Measurements from ENCODE around the gene PHLPP1. TPM values are rescaled to one million over a fixed set of nuclear protein-coding genes. Genes with fewer than 3 reads are reported as not detected.

The PHLPP1 gene
- total and polyA plus RNA-seq, 9 of the 15 experiments (the other 6 are each of a cell fraction or from before 2014, with no cell fraction given): 0.56 to 9.0 (median 4.5) TPM

GRCh38 chr18:62837011-62837410 is 121.7 kb downstream of the PHLPP1 start:
- no peak overlapping the region for H2AFZ ChIP-seq (ENCODE audit: low read depth, low read length)
- peaks cover 2% of the 10 kb centered on the region for H3K9me1 ChIP-seq (ENCODE audit: control insufficient read depth, insufficient read depth, low read length)
- H3K4me3 ChIP-seq: no peak overlapping the region
- H3K27ac ChIP-seq (ENCODE audit: extremely low read depth, low read depth, low read length): no peak overlapping the region
- H3K4me2 ChIP-seq (ENCODE audit: insufficient read depth, low read length): no peak overlapping the region; the same call in 1 of the 2 replicates
- 16% methylated on average over 5 of the region's 5 CpGs for WGBS (ENCODE audit: insufficient coverage, low coverage, missing lambda C conversion rate)
- peaks cover 8% of the 10 kb centered on the region; the same call in 2 of the 3 replicates for H3K79me2 ChIP-seq (ENCODE audit: control insufficient read depth, insufficient read depth, low read length)
- no TSS peak for BruUV-seq (replicated peaks)
- intact Hi-C loops (cut with micrococcal nuclease): loop anchor here (10.0 kb wide), 1 partner anchor 92 kb away; no protein-coding TSS in a partner anchor
- peak in 2 of 4 experiments; percentile 8 to 50 for DNase-seq (ENCODE audit: extremely low read depth in 1 of 4, low spot score in 3 of 4)
- TF ChIP-seq CBX3 (IDR thresholded peaks at IDR 0.05; ENCODE audit: borderline replicate concordance in 1 of 2, low read length in 2 of 2) (no peak), TCF3 (CRISPR knock-in tag; IDR thresholded peaks at IDR 0.05) (peak; percentile 73), DPF2 (IDR thresholded peaks at IDR 0.05) (0 out of 2 replicates have a peak, but pooled peaks have one; percentile 17), SOX6 (IDR thresholded peaks at IDR 0.05) (peak; percentile 47; the same call in 1 of the 2 replicates), CBFA2T3 (IDR thresholded peaks at IDR 0.05) (peak; percentile 77), ZNF384 (IDR thresholded peaks at IDR 0.05; ENCODE audit: low read depth, low read length) (no peak), ARID1B (IDR thresholded peaks at IDR 0.05) (peak; percentile 51; the same call in 1 of the 2 replicates), MTA1 (IDR thresholded peaks at IDR 0.05; ENCODE audit: borderline replicate concordance) (no peak), NCOR1 (IDR thresholded peaks at IDR 0.05) (peak; percentile 50; the same call in 1 of the 2 replicates), CBFA2T2 (conservative IDR thresholded peaks at IDR 0.05) (peak; percentile 64), TAL1 (IDR thresholded peaks at IDR 0.05) (peak; percentile 60)
- peak overlapping the region in 1 of 2 experiments; percentile 58; a peak in 1 of 4 replicates for H3K9ac ChIP-seq (ENCODE audit: insufficient read depth in 1 of 2, low read depth in 2 of 2, low read length in 2 of 2)
- peak; percentile 75 for ATAC-seq
- H3K27me3 ChIP-seq (ENCODE audit: control insufficient read depth in 2 of 2, insufficient read depth in 2 of 2, low read length in 2 of 2): no peaks in the 10 kb centered on the region
- 0 out of 2 replicates have a peak, but pooled peaks cover 2% of the 10 kb centered on the region for H3K9me3 ChIP-seq (replicated peaks; ENCODE audit: control insufficient read depth, insufficient read depth, low read depth, low read length)
- no peaks in the 10 kb centered on the region for H3K36me3 ChIP-seq (ENCODE audit: control insufficient read depth, insufficient read depth, low read length)
- ChIA-PET POLR2A (interaction anchor here (1.0 kb wide), 2 partner anchors 79 to 121 kb away, joined by 3 read pairs; no protein-coding TSS in a partner anchor), CTCF (ENCODE audit: low intra/inter-chr PET ratio) (no interaction called here)
- in situ Hi-C loops (cut with MboI): no loop called here
- no peaks in the 10 kb centered on the region for H4K20me1 ChIP-seq (replicated peaks; ENCODE audit: control insufficient read depth, insufficient read depth, low read length)
- peaks cover 7 to 16% of the 10 kb centered on the region in 2 experiments; a peak in 4 of 5 replicates for H3K4me1 ChIP-seq (replicated peaks in 1 of 2; ENCODE audit: control insufficient read depth in 2 of 2, insufficient read depth in 2 of 2, low read length in 2 of 2)
- peak; percentile 80 for FAIRE-seq
